ENCODE results near the gene ANXA2.
A peak's percentile ranks its signal among the peaks of the same experiment; 100 is the strongest.

The ANXA2 gene

DNA sequence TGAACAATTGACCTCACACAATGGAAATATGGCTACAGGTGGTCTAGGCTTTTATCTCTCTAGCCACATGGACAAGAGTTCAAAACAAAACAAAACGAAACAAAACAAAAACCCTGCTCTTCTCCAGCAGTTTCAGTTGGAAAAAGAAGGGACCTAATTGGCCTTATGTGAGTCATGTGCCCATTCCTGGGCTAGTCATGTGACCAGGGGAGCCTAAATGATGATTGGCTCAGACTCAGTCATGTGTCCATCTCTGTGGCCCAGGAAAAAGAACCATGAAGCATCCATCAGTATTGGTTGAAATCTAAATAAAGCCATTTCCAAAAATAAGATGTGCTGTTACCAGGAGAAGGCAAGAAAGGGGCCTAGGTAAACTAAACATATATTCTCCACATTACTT lies 96.8 kb downstream of the ANXA2 start:
- Mint-ChIP-seq H3K27ac (no peak overlapping the region), H3K9me3 (peaks cover 10% of the 10 kb centered on the region), H3K4me1 (peaks cover 12% of the 10 kb centered on the region), H3K4me3 (no peak overlapping the region), H3K27me3 (ENCODE audit: low read depth) (no peaks in the 10 kb centered on the region), H3K36me3 (ENCODE audit: low read depth) (no peaks in the 10 kb centered on the region)
- TF ChIP-seq, protein P1, sequence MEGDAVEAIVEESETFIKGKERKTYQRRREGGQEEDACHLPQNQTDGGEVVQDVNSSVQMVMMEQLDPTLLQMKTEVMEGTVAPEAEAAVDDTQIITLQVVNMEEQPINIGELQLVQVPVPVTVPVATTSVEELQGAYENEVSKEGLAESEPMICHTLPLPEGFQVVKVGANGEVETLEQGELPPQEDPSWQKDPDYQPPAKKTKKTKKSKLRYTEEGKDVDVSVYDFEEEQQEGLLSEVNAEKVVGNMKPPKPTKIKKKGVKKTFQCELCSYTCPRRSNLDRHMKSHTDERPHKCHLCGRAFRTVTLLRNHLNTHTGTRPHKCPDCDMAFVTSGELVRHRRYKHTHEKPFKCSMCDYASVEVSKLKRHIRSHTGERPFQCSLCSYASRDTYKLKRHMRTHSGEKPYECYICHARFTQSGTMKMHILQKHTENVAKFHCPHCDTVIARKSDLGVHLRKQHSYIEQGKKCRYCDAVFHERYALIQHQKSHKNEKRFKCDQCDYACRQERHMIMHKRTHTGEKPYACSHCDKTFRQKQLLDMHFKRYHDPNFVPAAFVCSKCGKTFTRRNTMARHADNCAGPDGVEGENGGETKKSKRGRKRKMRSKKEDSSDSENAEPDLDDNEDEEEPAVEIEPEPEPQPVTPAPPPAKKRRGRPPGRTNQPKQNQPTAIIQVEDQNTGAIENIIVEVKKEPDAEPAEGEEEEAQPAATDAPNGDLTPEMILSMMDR (IDR thresholded peaks at IDR 0.05; ENCODE audit: unreplicated experiment in 3 of 3) = no peak

DNA sequence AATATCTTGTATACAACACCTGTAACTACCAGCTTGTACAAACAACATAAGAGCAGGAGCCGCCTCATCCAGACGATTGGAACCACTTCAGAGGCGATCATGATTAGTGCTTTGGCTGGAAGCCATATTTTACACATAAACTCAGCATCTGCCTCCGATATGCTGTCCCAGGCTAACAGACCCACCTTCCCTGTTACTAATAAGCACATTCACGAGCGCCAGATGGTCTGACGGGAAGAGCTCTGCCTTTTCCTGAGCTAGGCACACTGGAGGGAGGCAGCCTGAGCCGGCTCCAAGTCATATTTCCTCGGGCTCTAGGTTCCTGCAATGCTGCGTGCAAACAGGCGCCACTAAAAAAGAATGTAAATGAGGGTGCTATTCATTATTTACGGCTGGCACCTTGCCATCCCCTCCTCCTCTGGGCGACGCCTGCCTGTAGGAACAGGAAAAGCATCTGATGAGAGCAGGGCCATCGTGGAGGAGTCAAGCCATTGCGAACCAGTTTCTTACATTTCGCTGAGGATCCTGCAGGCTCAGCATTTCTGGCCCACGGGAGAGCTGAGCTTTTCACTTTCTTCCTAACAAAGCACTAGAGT lies 98.2 kb downstream of the ANXA2 start:
- TF ChIP-seq, protein P1 (IDR thresholded peaks at IDR 0.05; ENCODE audit: unreplicated experiment in 3 of 3) = peak; percentile 44 to 52 (median 46)
- Mint-ChIP-seq H3K9me3 (peaks cover 15% of the 10 kb centered on the region), H3K27ac (peak overlapping the region; percentile 71 to 92 (median 83)), H3K4me1 (peaks cover 12% of the 10 kb centered on the region), H3K36me3 (ENCODE audit: low read depth) (no peaks in the 10 kb centered on the region), H3K27me3 (ENCODE audit: low read depth) (no peaks in the 10 kb centered on the region), H3K4me3 (no peak overlapping the region)
